Natural killer cell (primary cell): ENCODE measurements around the gene TCIRG1. TPM values are rescaled to one million over a fixed set of nuclear protein-coding genes. Genes with fewer than 3 reads are reported as not detected.
A peak's percentile ranks its signal among the peaks of the same experiment; 100 is the strongest.

ENCODE experiments used
- ATAC-seq, 3 donors: fragments of 150-1000 bp in 2 of 3; fragments of 200-7000 bp in 1 of 3; cut with Tn5 transposase; 1 replicate in 1 of 3; 2 replicates in 2 of 3; pipeline ENCODE4 v1.10.0; 2021; ENCODE audit warnings: mild to moderate bottlenecking in 2 of 3, moderate library complexity in 2 of 3
- DNase-seq, 2 donors: peaks; one replicate each; pipeline versions ENCODE4 v3.0.0 to v3.0.0-alpha.2; 2013 to 2021; ENCODE audit warnings: mixed read lengths in 1 of 2
- H3K27ac ChIP-seq: one replicate; pipeline ENCODE4 v1.5.1; 2013; ENCODE audit warnings: mild to moderate bottlenecking, low read length
- H3K27me3 ChIP-seq: one replicate; pipeline ENCODE4 v1.6.1; 2013; ENCODE audit warnings: low read length; ENCODE audit not compliant: control insufficient read depth, insufficient read depth
- H3K36me3 ChIP-seq: one replicate; pipeline ENCODE4 v1.6.1; 2013; ENCODE audit warnings: low read length; ENCODE audit not compliant: control insufficient read depth, insufficient read depth
- H3K4me1 ChIP-seq: one replicate; pipeline ENCODE4 v1.6.1; 2013; ENCODE audit warnings: low read length; ENCODE audit not compliant: control insufficient read depth, insufficient read depth
- H3K4me3 ChIP-seq: one replicate; pipeline ENCODE4 v1.5.1; 2013; ENCODE audit warnings: low read length
- H3K9me3 ChIP-seq: one replicate; pipeline ENCODE4 v1.6.1; 2013; ENCODE audit warnings: low read length; ENCODE audit not compliant: control insufficient read depth, insufficient read depth
- H3K27ac Mint-ChIP-seq, 2 donors: one replicate each; pipeline ENCODE4 v1.8.0; 2022; ENCODE audit warnings: mild to moderate bottlenecking in 2 of 2, mixed read lengths in 2 of 2, moderate library complexity in 1 of 2
- H3K27me3 Mint-ChIP-seq, 2 donors: one replicate each; pipeline ENCODE4 v1.8.0; 2022; ENCODE audit warnings: low read depth in 2 of 2, mixed read lengths in 2 of 2
- H3K36me3 Mint-ChIP-seq: one replicate; pipeline ENCODE4 v1.8.0; 2022; ENCODE audit warnings: mixed read lengths
- H3K4me1 Mint-ChIP-seq, 2 donors: one replicate each; pipeline ENCODE4 v1.8.0; 2022; ENCODE audit warnings: mixed read lengths in 2 of 2
- H3K4me3 Mint-ChIP-seq: one replicate; pipeline ENCODE4 v1.8.0; 2022; ENCODE audit warnings: mild to moderate bottlenecking, moderate library complexity, mixed read lengths
- H3K9me3 Mint-ChIP-seq, 2 donors: one replicate each; pipeline ENCODE4 v1.8.0; 2022; ENCODE audit warnings: mixed read lengths in 2 of 2
- WGBS: methylation state at CpG from one replicate; pipeline ENCODE4 v1.1.7; 2013; ENCODE audit warnings: missing lambda C conversion rate; ENCODE audit not compliant: insufficient coverage; 5-methylcytosine and 5-hydroxymethylcytosine counted together
- intact Hi-C: fragments of 100-400 bp; cut with micrococcal nuclease; formaldehyde crosslinking; loops from one replicate; pipeline ENCODE4 v1.14.2; 2022
- total RNA-seq, 4 donors: library from RNA; stranded (reverse); fragments of 120-200 nt in 1 of 4; gene quantifications; one replicate each; pipeline versions ENCODE4 v1.2.3 to v1.2.4, GENCODE V29; 2013 to 2022
- TF ChIP-seq, protein P1 (sequence below): fragments of 200-600 bp; IDR thresholded peaks from one replicate; pipeline ENCODE4 v1.8.0; 2022; ENCODE audit warnings: antibody characterized with exemption

TCIRG1 gene
- total RNA-seq, 3 donors from 2014 or later (not counting 1 experiment from before 2014, with no cell fraction given), result 438 to 480 (median 465) TPM

DNA sequence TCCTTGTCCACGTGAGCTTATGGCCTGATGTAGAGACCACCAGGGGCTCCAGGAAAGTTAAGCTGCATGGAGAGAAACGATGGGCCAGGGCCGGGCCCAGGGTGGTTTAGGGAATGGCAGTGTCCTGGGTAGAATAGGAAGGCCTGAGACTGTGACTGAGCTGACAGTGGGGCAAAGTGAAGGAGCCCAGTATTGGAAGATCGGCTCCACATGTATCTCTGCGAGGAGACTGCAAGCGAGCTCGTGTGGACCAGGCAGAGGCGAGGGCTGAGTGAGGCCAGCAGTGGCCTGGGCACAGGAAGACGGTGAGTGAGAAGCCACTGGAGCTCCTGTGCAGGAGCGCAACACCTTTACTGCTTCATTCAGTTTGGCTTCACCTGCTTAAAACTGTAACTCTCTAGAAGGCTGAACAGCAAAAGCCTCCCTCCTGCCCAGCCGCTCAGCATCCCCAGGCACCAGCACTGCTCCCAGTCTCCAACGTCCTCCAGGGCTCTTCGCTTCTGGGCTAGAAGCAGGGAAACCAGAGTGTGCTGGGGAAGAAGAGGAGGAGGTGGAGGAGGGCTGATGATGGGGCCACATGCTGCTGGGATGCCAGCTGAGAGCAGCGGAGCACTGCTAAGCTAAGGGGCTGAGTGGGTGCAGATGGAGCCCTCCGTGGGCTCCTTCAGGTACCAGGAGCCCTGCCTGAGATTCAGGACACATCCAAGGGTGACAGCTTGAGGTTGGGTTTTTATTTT lies 13.5 kb downstream of the TCIRG1 start:
- Mint-ChIP-seq H3K36me3 (no peaks in the 10 kb centered on the region), H3K9me3 (no peaks in the 10 kb centered on the region), H3K27me3 (no peaks in the 10 kb centered on the region), H3K27ac (peak overlapping the region; percentile 66 to 68), H3K4me1 (peaks cover 0 to 7% of the 10 kb centered on the region in 2 donors), H3K4me3 (no peak overlapping the region)
- no peaks in the 10 kb centered on the region for H3K9me3 ChIP-seq
- TF ChIP-seq, protein P1, sequence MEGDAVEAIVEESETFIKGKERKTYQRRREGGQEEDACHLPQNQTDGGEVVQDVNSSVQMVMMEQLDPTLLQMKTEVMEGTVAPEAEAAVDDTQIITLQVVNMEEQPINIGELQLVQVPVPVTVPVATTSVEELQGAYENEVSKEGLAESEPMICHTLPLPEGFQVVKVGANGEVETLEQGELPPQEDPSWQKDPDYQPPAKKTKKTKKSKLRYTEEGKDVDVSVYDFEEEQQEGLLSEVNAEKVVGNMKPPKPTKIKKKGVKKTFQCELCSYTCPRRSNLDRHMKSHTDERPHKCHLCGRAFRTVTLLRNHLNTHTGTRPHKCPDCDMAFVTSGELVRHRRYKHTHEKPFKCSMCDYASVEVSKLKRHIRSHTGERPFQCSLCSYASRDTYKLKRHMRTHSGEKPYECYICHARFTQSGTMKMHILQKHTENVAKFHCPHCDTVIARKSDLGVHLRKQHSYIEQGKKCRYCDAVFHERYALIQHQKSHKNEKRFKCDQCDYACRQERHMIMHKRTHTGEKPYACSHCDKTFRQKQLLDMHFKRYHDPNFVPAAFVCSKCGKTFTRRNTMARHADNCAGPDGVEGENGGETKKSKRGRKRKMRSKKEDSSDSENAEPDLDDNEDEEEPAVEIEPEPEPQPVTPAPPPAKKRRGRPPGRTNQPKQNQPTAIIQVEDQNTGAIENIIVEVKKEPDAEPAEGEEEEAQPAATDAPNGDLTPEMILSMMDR, result no peak
- no peak overlapping the region for H3K27ac ChIP-seq
- no peaks in the 10 kb centered on the region for H3K27me3 ChIP-seq
- WGBS, result 95% methylated on average over 15 of the region's 15 CpGs
- ATAC-seq (no peak), DNase-seq (no peak)
- no peaks in the 10 kb centered on the region for H3K4me1 ChIP-seq
- intact Hi-C loops, result no loop called here
- peaks cover 52% of the 10 kb centered on the region for H3K36me3 ChIP-seq
- no peak overlapping the region for H3K4me3 ChIP-seq

DNA sequence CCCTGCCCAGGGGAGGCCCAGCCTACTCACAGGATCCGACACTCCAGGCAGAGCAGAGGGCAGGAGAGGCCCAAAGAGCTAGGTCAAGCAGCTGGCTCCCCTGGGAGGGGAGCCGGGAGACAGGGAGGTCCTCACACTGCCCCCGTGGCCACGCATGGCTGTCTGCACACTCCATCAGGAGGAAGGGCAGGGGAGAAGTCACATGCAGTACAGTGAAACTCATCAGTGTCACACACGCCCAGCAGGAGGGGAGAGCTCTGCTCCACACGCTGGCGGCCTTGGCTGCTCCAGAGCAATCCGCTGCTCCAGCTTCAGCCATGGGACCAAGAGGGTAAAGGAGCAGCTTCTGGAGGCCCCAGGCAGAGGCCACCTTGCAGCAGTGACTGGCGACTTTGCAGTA lies 14.3 kb downstream of the TCIRG1 start:
- no peak overlapping the region for H3K27ac ChIP-seq
- Mint-ChIP-seq H3K4me1 (peaks cover 0 to 7% of the 10 kb centered on the region in 2 donors), H3K4me3 (no peak overlapping the region), H3K9me3 (no peaks in the 10 kb centered on the region), H3K27ac (peak overlapping the region; percentile 8 to 66), H3K27me3 (no peaks in the 10 kb centered on the region), H3K36me3 (no peaks in the 10 kb centered on the region)
- no peak for DNase-seq
- TF ChIP-seq, protein P1, result no peak
- no peak overlapping the region for H3K4me3 ChIP-seq
- peaks cover 47% of the 10 kb centered on the region for H3K36me3 ChIP-seq
- peak in 1 of 3 donors; percentile 14 for ATAC-seq
- 91% methylated on average over 9 of the region's 9 CpGs for WGBS
- H3K9me3 ChIP-seq, result no peaks in the 10 kb centered on the region
- intact Hi-C loops, result no loop called here
- no peaks in the 10 kb centered on the region for H3K4me1 ChIP-seq
- H3K27me3 ChIP-seq, result no peaks in the 10 kb centered on the region

DNA sequence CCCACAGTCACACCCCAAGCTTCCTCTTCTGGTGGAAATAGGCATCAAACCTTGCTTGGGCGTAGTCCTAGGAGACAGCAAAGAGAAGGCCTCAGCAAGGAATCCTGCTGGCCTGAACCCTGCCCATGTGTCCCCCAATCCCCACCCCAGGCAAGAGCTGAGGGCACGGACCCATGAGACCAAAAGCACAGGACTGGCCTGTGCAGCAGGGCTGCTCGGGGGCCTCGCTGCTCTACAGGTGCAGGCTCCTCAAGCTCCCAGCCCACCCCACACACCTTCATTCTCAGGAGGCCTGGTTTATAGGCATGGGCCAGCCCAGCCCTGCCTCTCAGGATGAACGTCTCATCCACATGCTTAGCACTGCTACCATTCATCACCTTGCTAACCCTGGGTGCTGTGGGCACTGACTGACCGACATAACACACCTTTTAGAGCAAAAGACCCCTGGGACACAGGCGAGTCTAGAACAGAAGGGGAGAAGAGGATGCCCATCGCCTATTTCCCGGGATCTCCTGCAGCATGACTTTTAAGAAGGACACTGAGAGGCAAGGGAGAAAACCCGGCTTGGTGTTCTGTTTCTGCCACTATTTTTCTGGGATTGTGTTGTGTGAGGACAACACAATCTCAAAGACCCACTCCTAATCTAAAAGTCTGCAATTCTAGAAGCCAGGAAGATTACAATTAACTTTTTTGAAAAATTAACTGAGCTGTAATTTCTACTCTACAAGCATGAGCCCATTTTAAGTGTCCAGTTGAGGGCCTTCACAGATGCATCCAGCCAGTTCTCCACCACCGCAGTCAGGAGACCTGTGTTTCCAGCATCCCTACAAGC lies 15.4 kb downstream of the TCIRG1 start:
- ATAC-seq (peak in 1 of 3 donors; percentile 25), DNase-seq (no peak)
- no peaks in the 10 kb centered on the region for H3K9me3 Mint-ChIP-seq
- peak overlapping the region in 1 of 2 donors; percentile 66 for H3K27ac Mint-ChIP-seq
- H3K4me1 Mint-ChIP-seq, result peaks cover 0 to 7% of the 10 kb centered on the region in 2 donors
- Histone ChIP-seq H3K9me3 (no peaks in the 10 kb centered on the region), H3K27me3 (no peaks in the 10 kb centered on the region), H3K4me1 (no peaks in the 10 kb centered on the region), H3K27ac (no peak overlapping the region), H3K4me3 (no peak overlapping the region), H3K36me3 (peaks cover 37% of the 10 kb centered on the region)
- TF ChIP-seq, protein P1, result no peak
- WGBS, result 91% methylated on average over 10 of the region's 11 CpGs
- H3K27me3 Mint-ChIP-seq, result no peaks in the 10 kb centered on the region
- no peaks in the 10 kb centered on the region for H3K36me3 Mint-ChIP-seq
- no peak overlapping the region for H3K4me3 Mint-ChIP-seq
- intact Hi-C loops, result no loop called here
